ENCODE results near the gene FADS1.

Gene FADS1

GRCh38 chr11:61854966-61855714 is 38.3 kb upstream of the FADS1 start:
- Histone ChIP-seq H3K9ac (ENCODE audit: low read length in 2 of 2) (no peak overlapping the region), H3K4me3 (ENCODE audit: low read length in 2 of 2) (no peak overlapping the region), H3K27me3 (ENCODE audit: control insufficient read depth in 1 of 2, insufficient read depth in 2 of 2, low read length in 2 of 2) (no peaks in the 10 kb centered on the region), H3K36me3 (ENCODE audit: control insufficient read depth in 2 of 2, insufficient read depth in 2 of 2, low read length in 2 of 2) (peaks cover 3 to 4% of the 10 kb centered on the region in 2 donors), H3K4me1 (ENCODE audit: control insufficient read depth, insufficient read depth, low read length) (peaks cover 3% of the 10 kb centered on the region), H3K27ac (ENCODE audit: low read length) (no peak overlapping the region), H3K9me3 (ENCODE audit: control insufficient read depth in 2 of 2, low read length in 2 of 2) (no peaks in the 10 kb centered on the region)

- Histone ChIP-seq H3K36me3 (ENCODE audit: control insufficient read depth in 2 of 2, insufficient read depth in 2 of 2, low read length in 2 of 2) (peaks cover 4 to 5% of the 10 kb centered on the region in 2 donors), H3K27me3 (ENCODE audit: control insufficient read depth in 1 of 2, insufficient read depth in 2 of 2, low read length in 2 of 2) (no peaks in the 10 kb centered on the region), H3K4me1 (ENCODE audit: control insufficient read depth, insufficient read depth, low read length) (peaks cover 3% of the 10 kb centered on the region), H3K27ac (ENCODE audit: low read length) (no peak overlapping the region), H3K9ac (ENCODE audit: low read length in 2 of 2) (no peak overlapping the region), H3K9me3 (ENCODE audit: control insufficient read depth in 2 of 2, low read length in 2 of 2) (no peaks in the 10 kb centered on the region), H3K4me3 (ENCODE audit: low read length in 2 of 2) (no peak overlapping the region)
Measured at GRCh38 chr11:61854206-61854895, 37.5 kb upstream of the FADS1 start.

- H3K4me3 ChIP-seq (ENCODE audit: low read length in 2 of 2), result no peak overlapping the region
- H3K9ac ChIP-seq (ENCODE audit: low read length in 2 of 2), result no peak overlapping the region
- H3K27ac ChIP-seq (ENCODE audit: low read length), result no peak overlapping the region
- H3K4me1 ChIP-seq (ENCODE audit: control insufficient read depth, insufficient read depth, low read length), result peaks cover 3% of the 10 kb centered on the region
- H3K36me3 ChIP-seq (ENCODE audit: control insufficient read depth in 2 of 2, insufficient read depth in 2 of 2, low read length in 2 of 2), result peaks cover 3 to 4% of the 10 kb centered on the region in 2 donors
- H3K27me3 ChIP-seq (ENCODE audit: control insufficient read depth in 1 of 2, insufficient read depth in 2 of 2, low read length in 2 of 2), result no peaks in the 10 kb centered on the region
- no peaks in the 10 kb centered on the region for H3K9me3 ChIP-seq (ENCODE audit: control insufficient read depth in 2 of 2, low read length in 2 of 2)
Measured at GRCh38 chr11:61853698-61854169, 36.9 kb upstream of the FADS1 start.

GRCh38 chr11:61851900-61852295 is 35.1 kb upstream of the FADS1 start:
- H3K9ac ChIP-seq (ENCODE audit: low read length in 2 of 2), result no peak overlapping the region
- H3K27ac ChIP-seq (ENCODE audit: low read length), result no peak overlapping the region
- H3K36me3 ChIP-seq (ENCODE audit: control insufficient read depth in 2 of 2, insufficient read depth in 2 of 2, low read length in 2 of 2), result peaks cover 4 to 7% of the 10 kb centered on the region in 2 donors
- peaks cover 3% of the 10 kb centered on the region for H3K4me1 ChIP-seq (ENCODE audit: control insufficient read depth, insufficient read depth, low read length)
- no peaks in the 10 kb centered on the region for H3K9me3 ChIP-seq (ENCODE audit: control insufficient read depth in 2 of 2, low read length in 2 of 2)
- no peak overlapping the region for H3K4me3 ChIP-seq (ENCODE audit: low read length in 2 of 2)
- no peaks in the 10 kb centered on the region for H3K27me3 ChIP-seq (ENCODE audit: control insufficient read depth in 1 of 2, insufficient read depth in 2 of 2, low read length in 2 of 2)

GRCh38 chr11:61851113-61851899 is 34.5 kb upstream of the FADS1 start:
- Histone ChIP-seq H3K9ac (ENCODE audit: low read length in 2 of 2) (no peak overlapping the region), H3K36me3 (ENCODE audit: control insufficient read depth in 2 of 2, insufficient read depth in 2 of 2, low read length in 2 of 2) (peaks cover 4 to 7% of the 10 kb centered on the region in 2 donors), H3K9me3 (ENCODE audit: control insufficient read depth in 2 of 2, low read length in 2 of 2) (no peaks in the 10 kb centered on the region), H3K27ac (ENCODE audit: low read length) (no peak overlapping the region), H3K27me3 (ENCODE audit: control insufficient read depth in 1 of 2, insufficient read depth in 2 of 2, low read length in 2 of 2) (no peaks in the 10 kb centered on the region), H3K4me3 (ENCODE audit: low read length in 2 of 2) (no peak overlapping the region), H3K4me1 (ENCODE audit: control insufficient read depth, insufficient read depth, low read length) (peaks cover 3% of the 10 kb centered on the region)

GRCh38 chr11:61850687-61851086 is 33.9 kb upstream of the FADS1 start:
- H3K27ac ChIP-seq (ENCODE audit: low read length), result no peak overlapping the region
- H3K36me3 ChIP-seq (ENCODE audit: control insufficient read depth in 2 of 2, insufficient read depth in 2 of 2, low read length in 2 of 2), result peaks cover 4 to 7% of the 10 kb centered on the region in 2 donors
- no peaks in the 10 kb centered on the region for H3K27me3 ChIP-seq (ENCODE audit: control insufficient read depth in 1 of 2, insufficient read depth in 2 of 2, low read length in 2 of 2)
- H3K4me3 ChIP-seq (ENCODE audit: low read length in 2 of 2), result no peak overlapping the region
- no peak overlapping the region for H3K9ac ChIP-seq (ENCODE audit: low read length in 2 of 2)
- no peaks in the 10 kb centered on the region for H3K9me3 ChIP-seq (ENCODE audit: control insufficient read depth in 2 of 2, low read length in 2 of 2)
- H3K4me1 ChIP-seq (ENCODE audit: control insufficient read depth, insufficient read depth, low read length), result no peaks in the 10 kb centered on the region

GRCh38 chr11:61848631-61849030 is 31.8 kb upstream of the FADS1 start:
- Histone ChIP-seq H3K36me3 (ENCODE audit: control insufficient read depth in 2 of 2, insufficient read depth in 2 of 2, low read length in 2 of 2) (peaks cover 0 to 7% of the 10 kb centered on the region in 2 donors), H3K9me3 (ENCODE audit: control insufficient read depth in 2 of 2, low read length in 2 of 2) (no peaks in the 10 kb centered on the region), H3K4me3 (ENCODE audit: low read length in 2 of 2) (no peak overlapping the region), H3K9ac (ENCODE audit: low read length in 2 of 2) (no peak overlapping the region), H3K27ac (ENCODE audit: low read length) (no peak overlapping the region), H3K27me3 (ENCODE audit: control insufficient read depth in 1 of 2, insufficient read depth in 2 of 2, low read length in 2 of 2) (no peaks in the 10 kb centered on the region), H3K4me1 (ENCODE audit: control insufficient read depth, insufficient read depth, low read length) (no peaks in the 10 kb centered on the region)

- Histone ChIP-seq H3K27ac (ENCODE audit: low read length) (no peak overlapping the region), H3K4me3 (ENCODE audit: low read length in 2 of 2) (no peak overlapping the region), H3K36me3 (ENCODE audit: control insufficient read depth in 2 of 2, insufficient read depth in 2 of 2, low read length in 2 of 2) (peaks cover 0 to 7% of the 10 kb centered on the region in 2 donors), H3K9ac (ENCODE audit: low read length in 2 of 2) (no peak overlapping the region), H3K9me3 (ENCODE audit: control insufficient read depth in 2 of 2, low read length in 2 of 2) (no peaks in the 10 kb centered on the region), H3K27me3 (ENCODE audit: control insufficient read depth in 1 of 2, insufficient read depth in 2 of 2, low read length in 2 of 2) (no peaks in the 10 kb centered on the region), H3K4me1 (ENCODE audit: control insufficient read depth, insufficient read depth, low read length) (no peaks in the 10 kb centered on the region)
Measured at GRCh38 chr11:61847914-61848581, 31.2 kb upstream of the FADS1 start.

GRCh38 chr11:61846362-61847020 is 29.7 kb upstream of the FADS1 start:
- Histone ChIP-seq H3K4me3 (ENCODE audit: low read length in 2 of 2) (no peak overlapping the region), H3K9ac (ENCODE audit: low read length in 2 of 2) (no peak overlapping the region), H3K4me1 (ENCODE audit: control insufficient read depth, insufficient read depth, low read length) (no peaks in the 10 kb centered on the region), H3K27me3 (ENCODE audit: control insufficient read depth in 1 of 2, insufficient read depth in 2 of 2, low read length in 2 of 2) (no peaks in the 10 kb centered on the region), H3K27ac (ENCODE audit: low read length) (no peak overlapping the region), H3K36me3 (ENCODE audit: control insufficient read depth in 2 of 2, insufficient read depth in 2 of 2, low read length in 2 of 2) (peaks cover 0 to 14% of the 10 kb centered on the region in 2 donors), H3K9me3 (ENCODE audit: control insufficient read depth in 2 of 2, low read length in 2 of 2) (no peaks in the 10 kb centered on the region)
